GM12878 (cell line): ENCODE results near the gene ARID3A. TPM values are rescaled to one million over a fixed set of nuclear protein-coding genes. Genes with fewer than 3 reads are reported as not detected.

Experiments
- ATAC-seq: fragments of 200-7000 bp; cut with Tn5 transposase; 3 replicates; pipeline ENCODE4 v1.9.1; 2020; ENCODE audit warnings: mild to moderate bottlenecking, moderate library complexity
- BruUV-seq: library from RNA; stranded (reverse); fragments of 400-500 nt; replicated peaks from 2 replicates; lab custom pipeline; 2021; lab: Mats Ljungman, UMichigan
- CTCF ChIA-PET: fragments of 300-600 bp; sonication (Branson Sonifier 250); formaldehyde crosslinking; extraction: SDS; loops from one replicate; lab custom pipeline; 2021; ENCODE audit warnings: inconsistent platforms; lab: Yijun Ruan, JAX
- POLR2A ChIA-PET: fragments of 350-600 bp; formaldehyde crosslinking; extraction: SDS; loops from one replicate; lab custom pipeline; 2021; ENCODE audit warnings: inconsistent platforms; lab: Charles Lee
- RAD21 ChIA-PET: fragments of 300-600 bp; sonication (Branson Sonifier 250); formaldehyde crosslinking; loops from one replicate; lab custom pipeline; 2023; ENCODE audit warnings: antibody characterized with exemption; ENCODE audit not compliant: unreplicated experiment; lab: Charles Lee
- SMC1A ChIA-PET: fragments of 300-600 bp; sonication (Branson Sonifier 250); formaldehyde crosslinking; loops from one replicate; lab custom pipeline; 2023; ENCODE audit not compliant: unreplicated experiment, uncharacterized antibody; lab: Charles Lee
- DNase-seq: peaks from one replicate; pipeline ENCODE4 v3.0.0-alpha.2; 2011; ENCODE audit warnings: low read depth, low spot score
- FAIRE-seq: peaks from 3 replicates; lab custom pipeline; 2011; peaks lifted over from hg19 to GRCh38; lab: Jason Lieb, UNC
- H2AFZ ChIP-seq: 2 replicates; pipeline ENCODE4 v1.6.0; 2011; ENCODE audit warnings: low read depth, low read length, control low read depth; ENCODE audit not compliant: control insufficient read depth
- H3K27ac ChIP-seq: 2 replicates; pipeline ENCODE4 v1.5.1; 2011; ENCODE audit warnings: control low read depth; ENCODE audit not compliant: control insufficient read depth, insufficient read depth
- H3K27me3 ChIP-seq, 2 experiments: replicated peaks in 1 of 2; 2 replicates each; pipeline versions ENCODE4 v1.6.0 to v1.6.1; 2011; ENCODE audit warnings: low read length in 1 of 2; ENCODE audit not compliant: control insufficient read depth in 2 of 2, insufficient read depth in 2 of 2
- H3K36me3 ChIP-seq, 2 experiments: 2 replicates each; pipeline ENCODE4 v1.5.1; 2011; ENCODE audit warnings: low read length in 1 of 2; ENCODE audit not compliant: control insufficient read depth in 2 of 2, insufficient read depth in 2 of 2
- H3K4me1 ChIP-seq: 2 replicates; pipeline ENCODE4 v1.6.1; 2011; ENCODE audit warnings: mild to moderate bottlenecking, low read length, moderate library complexity, mixed read lengths; ENCODE audit not compliant: control insufficient read depth, insufficient read depth
- H3K4me2 ChIP-seq: 2 replicates; pipeline ENCODE4 v1.6.0; 2011; ENCODE audit warnings: control low read depth; ENCODE audit not compliant: control insufficient read depth, insufficient read depth
- H3K4me3 ChIP-seq: fragments of 200-600 bp; sonication (generic); 2 replicates; pipeline ENCODE4 v1.5.1; 2016
- H3K79me2 ChIP-seq: 2 replicates; pipeline ENCODE4 v1.6.0; 2011; ENCODE audit warnings: low read length; ENCODE audit not compliant: control insufficient read depth, insufficient read depth
- H3K9ac ChIP-seq: 2 replicates; pipeline ENCODE4 v1.8.0; 2011; ENCODE audit warnings: low read length, control low read depth, mixed read lengths; ENCODE audit not compliant: control insufficient read depth, insufficient read depth
- H3K9me3 ChIP-seq: replicated peaks from 3 replicates; pipeline ENCODE4 v1.5.1; 2011; ENCODE audit warnings: mild to moderate bottlenecking, low read length; ENCODE audit not compliant: control insufficient read depth, insufficient read depth
- H4K20me1 ChIP-seq: 2 replicates; pipeline ENCODE4 v1.6.0; 2011; ENCODE audit not compliant: control insufficient read depth, insufficient read depth
- BCL11A ChIP-seq: IDR thresholded peaks from 2 replicates; pipeline ENCODE4 v1.6.1; 2011; ENCODE audit warnings: low read depth, low read length
- CHD1 ChIP-seq: IDR thresholded peaks from 2 replicates; pipeline ENCODE4 v1.6.1; 2012; ENCODE audit warnings: low read depth, low read length, improper control_type of control experiment
- CHD4 ChIP-seq: fragments of 200-600 bp; sonication (generic); IDR thresholded peaks from 2 replicates; pipeline ENCODE4 v1.6.1; 2016; ENCODE audit warnings: mild to moderate bottlenecking
- HDAC6 ChIP-seq: fragments of 200-600 bp; sonication (generic); IDR thresholded peaks from one replicate; pipeline ENCODE4 v1.8.0; 2017; ENCODE audit warnings: antibody characterized with exemption; ENCODE audit not compliant: unreplicated experiment
- POLR2AphosphoS2 ChIP-seq: IDR thresholded peaks from 2 replicates; pipeline ENCODE4 v1.6.1; 2011; ENCODE audit warnings: low read depth, mild to moderate bottlenecking, low read length, improper control_type of control experiment, moderate library complexity
- RUNX3 ChIP-seq: IDR thresholded peaks from 2 replicates; pipeline ENCODE4 v1.6.1; 2012; ENCODE audit warnings: low read length, inconsistent platforms
- STAT3 ChIP-seq: IDR thresholded peaks from 2 replicates; pipeline ENCODE4 v1.6.1; 2011; ENCODE audit warnings: low read depth, low read length, improper control_type of control experiment
- ZNF24 ChIP-seq: fragments of 450-650 bp; IDR thresholded peaks from 2 replicates; pipeline ENCODE4 v1.6.1; 2017; ENCODE audit warnings: antibody characterized with exemption, mild to moderate bottlenecking
- ZNF384 ChIP-seq: IDR thresholded peaks from 2 replicates; pipeline ENCODE4 v1.6.1; 2012; ENCODE audit warnings: low read depth, mild to moderate bottlenecking, low read length, improper control_type of control experiment, borderline replicate concordance
- WGBS: methylation state at CpG from one replicate; pipeline ENCODE4 v1.1.6; 2016; ENCODE audit warnings: low lambda C conversion rate; ENCODE audit not compliant: insufficient replicate concordance, insufficient coverage; ENCODE audit errors: missing lambda C conversion rate; 5-methylcytosine and 5-hydroxymethylcytosine counted together
- in situ Hi-C: fragments of 300-500 bp; cut with MboI; formaldehyde crosslinking; loops from 9 replicates; pipeline ENCODE4 v1.14.3; 2018; ENCODE audit warnings: mixed read lengths
- intact Hi-C: fragments of 100-400 bp; cut with micrococcal nuclease; formaldehyde crosslinking; loops from one replicate; pipeline ENCODE4 v1.14.2; 2022; ENCODE audit not compliant: unreplicated experiment
- polyA plus RNA-seq, 11 experiments: library from polyadenylated mRNA; depleted of rRNA in 4 of 11; unstranded in 6 of 11; stranded (reverse) in 5 of 11; fragments of >200 nt; fragmentation: Nextera tagmentation in 4 of 11; fragmentation: Illumina TruSeq in 1 of 11; extraction: Ambion mirVana in 4 of 11; extraction: Trizol in 1 of 11; gene quantifications; 1 replicate in 1 of 11; 2 replicates in 10 of 11; pipeline versions ENCODE4 v1.2.1 to v1.2.3, GENCODE V29; 2011 to 2016; ENCODE audit warnings: inconsistent platforms in 2 of 11, missing spikeins in 2 of 11, low read depth in 1 of 11
- total RNA-seq, 4 experiments: library from RNA; depleted of rRNA in 3 of 4; stranded (reverse); fragments of >200 nt in 3 of 4; fragmentation: Illumina TruSeq in 1 of 4; extraction: Trizol in 1 of 4; gene quantifications; 2 replicates each; pipeline versions ENCODE4 v1.2.1 to v1.2.3, GENCODE V29; 2013 to 2021
- TF ChIP-seq, protein P1 (sequence below): IDR thresholded peaks from 2 replicates; pipeline ENCODE4 v1.6.1; 2012; ENCODE audit warnings: low read length, inconsistent platforms
- TF ChIP-seq, protein P2 (sequence below): fragments of 450-650 bp; IDR thresholded peaks from 2 replicates; pipeline ENCODE4 v1.6.1; 2018; ENCODE audit warnings: borderline replicate concordance, mild to moderate bottlenecking; ENCODE audit not compliant: partially characterized antibody
- TF ChIP-seq, protein P3 (sequence below): IDR thresholded peaks from 2 replicates; pipeline ENCODE4 v1.6.1; 2011; ENCODE audit warnings: borderline replicate concordance, low read depth, mild to moderate bottlenecking, moderate library complexity, low read length; ENCODE audit not compliant: insufficient read depth, poor library complexity, severe bottlenecking
- TF ChIP-seq, protein P4 (sequence below): fragments of 450-650 bp; formaldehyde crosslinking; IDR thresholded peaks from 2 replicates; pipeline ENCODE4 v1.4.0; 2020; ENCODE audit warnings: mild to moderate bottlenecking, moderate library complexity

ARID3A gene
- total and polyA plus RNA-seq, 10 of the 15 experiments (the other 5 are each of a cell fraction or from before 2014, with no cell fraction given), result 0.76 to 70.0 (median 16.7) TPM

DNA sequence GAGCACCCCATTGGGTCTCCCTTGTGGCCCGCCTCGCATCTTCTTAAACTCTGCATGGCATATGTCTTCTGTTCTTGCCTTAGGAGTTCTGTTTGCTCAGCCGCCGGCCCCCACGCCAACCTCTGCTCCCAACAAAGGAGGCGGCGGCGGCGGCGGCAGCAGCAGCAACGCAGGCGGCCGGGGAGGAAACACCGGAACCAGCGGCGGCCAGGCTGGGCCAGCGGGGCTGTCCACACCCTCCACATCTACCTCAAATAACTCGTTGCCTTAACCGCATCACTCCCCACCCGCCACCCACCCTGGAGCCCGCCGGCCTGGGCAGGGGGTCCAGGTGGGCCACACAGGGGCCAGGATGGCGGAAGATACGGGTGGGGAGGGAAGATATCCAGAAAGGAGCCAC, 46.0 kb downstream of the ARID3A start (continued):
- TF ChIP-seq, protein P1, sequence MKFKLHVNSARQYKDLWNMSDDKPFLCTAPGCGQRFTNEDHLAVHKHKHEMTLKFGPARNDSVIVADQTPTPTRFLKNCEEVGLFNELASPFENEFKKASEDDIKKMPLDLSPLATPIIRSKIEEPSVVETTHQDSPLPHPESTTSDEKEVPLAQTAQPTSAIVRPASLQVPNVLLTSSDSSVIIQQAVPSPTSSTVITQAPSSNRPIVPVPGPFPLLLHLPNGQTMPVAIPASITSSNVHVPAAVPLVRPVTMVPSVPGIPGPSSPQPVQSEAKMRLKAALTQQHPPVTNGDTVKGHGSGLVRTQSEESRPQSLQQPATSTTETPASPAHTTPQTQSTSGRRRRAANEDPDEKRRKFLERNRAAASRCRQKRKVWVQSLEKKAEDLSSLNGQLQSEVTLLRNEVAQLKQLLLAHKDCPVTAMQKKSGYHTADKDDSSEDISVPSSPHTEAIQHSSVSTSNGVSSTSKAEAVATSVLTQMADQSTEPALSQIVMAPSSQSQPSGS, result no peak

DNA sequence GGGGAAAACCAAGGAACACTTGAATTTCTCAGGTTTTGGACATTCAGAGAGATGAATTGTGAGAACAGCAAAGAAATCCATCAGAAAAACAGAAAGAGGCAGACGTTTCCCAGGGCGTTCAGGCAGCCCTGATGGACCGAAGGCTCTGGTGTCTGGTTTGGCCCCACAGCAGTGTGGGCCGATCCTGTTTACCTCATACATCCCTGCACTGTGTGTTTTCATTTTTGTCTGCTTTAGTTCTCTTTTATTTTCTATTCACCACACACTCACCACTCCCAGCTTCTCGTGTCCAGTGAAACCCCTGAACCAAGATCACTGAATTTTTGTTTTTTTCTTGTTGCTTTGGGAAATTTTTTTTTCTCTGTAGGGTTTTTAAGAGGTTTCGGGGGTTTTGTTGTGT, 46.4 kb downstream of the ARID3A start:
- no peak for DNase-seq
- no TSS peak for BruUV-seq
- ATAC-seq, result no peak
- ChIA-PET SMC1A (interaction anchor here (1.3 kb wide), 1 partner anchor 49 kb away, joined by 6 read pairs; no protein-coding TSS in a partner anchor), POLR2A (interaction anchor here (0.6 kb wide), 1 partner anchor 17 kb away, joined by 3 read pairs; no protein-coding TSS in a partner anchor), CTCF (interaction anchor here (0.8 kb wide), 1 partner anchor 40 kb away, joined by 3 read pairs; no protein-coding TSS in a partner anchor), RAD21 (no interaction called here)
- Histone ChIP-seq H3K9ac (no peak overlapping the region), H3K36me3 (peaks cover 12 to 26% of the 10 kb centered on the region in 2 experiments), H3K4me1 (no peaks in the 10 kb centered on the region), H3K79me2 (no peaks in the 10 kb centered on the region), H3K27ac (no peak overlapping the region), H3K27me3 (no peaks in the 10 kb centered on the region), H3K4me3 (no peak overlapping the region), H2AFZ (no peak overlapping the region), H4K20me1 (no peaks in the 10 kb centered on the region), H3K9me3 (no peaks in the 10 kb centered on the region; the same call in 2 of the 3 replicates), H3K4me2 (no peak overlapping the region)
- no peak for FAIRE-seq
- WGBS, result 94% methylated on average over 6 of the region's 6 CpGs
- in situ Hi-C loops, result no loop called here
- intact Hi-C loops, result no loop called here
- TF ChIP-seq CHD1 (no peak), STAT3 (no peak), ZNF384 (no peak), RUNX3 (no peak), BCL11A (no peak), POLR2AphosphoS2 (no peak), HDAC6 (no peak), ZNF24 (no peak), CHD4 (no peak)
- TF ChIP-seq, protein P2, sequence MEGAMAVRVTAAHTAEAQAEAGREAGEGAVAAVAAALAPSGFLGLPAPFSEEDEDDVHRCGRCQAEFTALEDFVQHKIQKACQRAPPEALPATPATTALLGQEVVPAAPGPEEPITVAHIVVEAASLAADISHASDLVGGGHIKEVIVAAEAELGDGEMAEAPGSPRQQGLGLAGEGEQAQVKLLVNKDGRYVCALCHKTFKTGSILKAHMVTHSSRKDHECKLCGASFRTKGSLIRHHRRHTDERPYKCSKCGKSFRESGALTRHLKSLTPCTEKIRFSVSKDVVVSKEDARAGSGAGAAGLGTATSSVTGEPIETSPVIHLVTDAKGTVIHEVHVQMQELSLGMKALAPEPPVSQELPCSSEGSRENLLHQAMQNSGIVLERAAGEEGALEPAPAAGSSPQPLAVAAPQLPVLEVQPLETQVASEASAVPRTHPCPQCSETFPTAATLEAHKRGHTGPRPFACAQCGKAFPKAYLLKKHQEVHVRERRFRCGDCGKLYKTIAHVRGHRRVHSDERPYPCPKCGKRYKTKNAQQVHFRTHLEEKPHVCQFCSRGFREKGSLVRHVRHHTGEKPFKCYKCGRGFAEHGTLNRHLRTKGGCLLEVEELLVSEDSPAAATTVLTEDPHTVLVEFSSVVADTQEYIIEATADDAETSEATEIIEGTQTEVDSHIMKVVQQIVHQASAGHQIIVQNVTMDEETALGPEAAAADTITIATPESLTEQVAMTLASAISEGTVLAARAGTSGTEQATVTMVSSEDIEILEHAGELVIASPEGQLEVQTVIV, result no peak
- TF ChIP-seq, protein P3, sequence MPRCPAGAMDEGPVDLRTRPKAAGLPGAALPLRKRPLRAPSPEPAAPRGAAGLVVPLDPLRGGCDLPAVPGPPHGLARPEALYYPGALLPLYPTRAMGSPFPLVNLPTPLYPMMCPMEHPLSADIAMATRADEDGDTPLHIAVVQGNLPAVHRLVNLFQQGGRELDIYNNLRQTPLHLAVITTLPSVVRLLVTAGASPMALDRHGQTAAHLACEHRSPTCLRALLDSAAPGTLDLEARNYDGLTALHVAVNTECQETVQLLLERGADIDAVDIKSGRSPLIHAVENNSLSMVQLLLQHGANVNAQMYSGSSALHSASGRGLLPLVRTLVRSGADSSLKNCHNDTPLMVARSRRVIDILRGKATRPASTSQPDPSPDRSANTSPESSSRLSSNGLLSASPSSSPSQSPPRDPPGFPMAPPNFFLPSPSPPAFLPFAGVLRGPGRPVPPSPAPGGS, result no peak
- TF ChIP-seq, protein P4, sequence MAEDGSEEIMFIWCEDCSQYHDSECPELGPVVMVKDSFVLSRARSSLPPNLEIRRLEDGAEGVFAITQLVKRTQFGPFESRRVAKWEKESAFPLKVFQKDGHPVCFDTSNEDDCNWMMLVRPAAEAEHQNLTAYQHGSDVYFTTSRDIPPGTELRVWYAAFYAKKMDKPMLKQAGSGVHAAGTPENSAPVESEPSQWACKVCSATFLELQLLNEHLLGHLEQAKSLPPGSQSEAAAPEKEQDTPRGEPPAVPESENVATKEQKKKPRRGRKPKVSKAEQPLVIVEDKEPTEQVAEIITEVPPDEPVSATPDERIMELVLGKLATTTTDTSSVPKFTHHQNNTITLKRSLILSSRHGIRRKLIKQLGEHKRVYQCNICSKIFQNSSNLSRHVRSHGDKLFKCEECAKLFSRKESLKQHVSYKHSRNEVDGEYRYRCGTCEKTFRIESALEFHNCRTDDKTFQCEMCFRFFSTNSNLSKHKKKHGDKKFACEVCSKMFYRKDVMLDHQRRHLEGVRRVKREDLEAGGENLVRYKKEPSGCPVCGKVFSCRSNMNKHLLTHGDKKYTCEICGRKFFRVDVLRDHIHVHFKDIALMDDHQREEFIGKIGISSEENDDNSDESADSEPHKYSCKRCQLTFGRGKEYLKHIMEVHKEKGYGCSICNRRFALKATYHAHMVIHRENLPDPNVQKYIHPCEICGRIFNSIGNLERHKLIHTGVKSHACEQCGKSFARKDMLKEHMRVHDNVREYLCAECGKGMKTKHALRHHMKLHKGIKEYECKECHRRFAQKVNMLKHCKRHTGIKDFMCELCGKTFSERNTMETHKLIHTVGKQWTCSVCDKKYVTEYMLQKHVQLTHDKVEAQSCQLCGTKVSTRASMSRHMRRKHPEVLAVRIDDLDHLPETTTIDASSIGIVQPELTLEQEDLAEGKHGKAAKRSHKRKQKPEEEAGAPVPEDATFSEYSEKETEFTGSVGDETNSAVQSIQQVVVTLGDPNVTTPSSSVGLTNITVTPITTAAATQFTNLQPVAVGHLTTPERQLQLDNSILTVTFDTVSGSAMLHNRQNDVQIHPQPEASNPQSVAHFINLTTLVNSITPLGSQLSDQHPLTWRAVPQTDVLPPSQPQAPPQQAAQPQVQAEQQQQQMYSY (CRISPR knock-in tag), result no peak
